Natural killer cell (primary cell): ENCODE measurements around the gene ERICH6B. TPM values are rescaled to one million over a fixed set of nuclear protein-coding genes. Genes with fewer than 3 reads are reported as not detected.
A peak's percentile ranks its signal among the peaks of the same experiment; 100 is the strongest.

Source experiments
- ATAC-seq, 3 donors: fragments of 150-1000 bp in 2 of 3; fragments of 200-7000 bp in 1 of 3; cut with Tn5 transposase; 1 replicate in 1 of 3; 2 replicates in 2 of 3; pipeline ENCODE4 v1.10.0; 2021; ENCODE audit warnings: mild to moderate bottlenecking in 2 of 3, moderate library complexity in 2 of 3
- DNase-seq, 2 donors: peaks; one replicate each; pipeline versions ENCODE4 v3.0.0 to v3.0.0-alpha.2; 2013 to 2021; ENCODE audit warnings: mixed read lengths in 1 of 2
- H3K27ac ChIP-seq: one replicate; pipeline ENCODE4 v1.5.1; 2013; ENCODE audit warnings: mild to moderate bottlenecking, low read length
- H3K27me3 ChIP-seq: one replicate; pipeline ENCODE4 v1.6.1; 2013; ENCODE audit warnings: low read length; ENCODE audit not compliant: control insufficient read depth, insufficient read depth
- H3K36me3 ChIP-seq: one replicate; pipeline ENCODE4 v1.6.1; 2013; ENCODE audit warnings: low read length; ENCODE audit not compliant: control insufficient read depth, insufficient read depth
- H3K4me1 ChIP-seq: one replicate; pipeline ENCODE4 v1.6.1; 2013; ENCODE audit warnings: low read length; ENCODE audit not compliant: control insufficient read depth, insufficient read depth
- H3K4me3 ChIP-seq: one replicate; pipeline ENCODE4 v1.5.1; 2013; ENCODE audit warnings: low read length
- H3K9me3 ChIP-seq: one replicate; pipeline ENCODE4 v1.6.1; 2013; ENCODE audit warnings: low read length; ENCODE audit not compliant: control insufficient read depth, insufficient read depth
- H3K27ac Mint-ChIP-seq, 2 donors: one replicate each; pipeline ENCODE4 v1.8.0; 2022; ENCODE audit warnings: mild to moderate bottlenecking in 2 of 2, mixed read lengths in 2 of 2, moderate library complexity in 1 of 2
- H3K27me3 Mint-ChIP-seq, 2 donors: one replicate each; pipeline ENCODE4 v1.8.0; 2022; ENCODE audit warnings: low read depth in 2 of 2, mixed read lengths in 2 of 2
- H3K36me3 Mint-ChIP-seq: one replicate; pipeline ENCODE4 v1.8.0; 2022; ENCODE audit warnings: mixed read lengths
- H3K4me1 Mint-ChIP-seq, 2 donors: one replicate each; pipeline ENCODE4 v1.8.0; 2022; ENCODE audit warnings: mixed read lengths in 2 of 2
- H3K4me3 Mint-ChIP-seq: one replicate; pipeline ENCODE4 v1.8.0; 2022; ENCODE audit warnings: mild to moderate bottlenecking, moderate library complexity, mixed read lengths
- H3K9me3 Mint-ChIP-seq, 2 donors: one replicate each; pipeline ENCODE4 v1.8.0; 2022; ENCODE audit warnings: mixed read lengths in 2 of 2
- WGBS: methylation state at CpG from one replicate; pipeline ENCODE4 v1.1.7; 2013; ENCODE audit warnings: missing lambda C conversion rate; ENCODE audit not compliant: insufficient coverage; 5-methylcytosine and 5-hydroxymethylcytosine counted together
- intact Hi-C: fragments of 100-400 bp; cut with micrococcal nuclease; formaldehyde crosslinking; loops from one replicate; pipeline ENCODE4 v1.14.2; 2022
- total RNA-seq, 4 donors: library from RNA; stranded (reverse); fragments of 120-200 nt in 1 of 4; gene quantifications; one replicate each; pipeline versions ENCODE4 v1.2.3 to v1.2.4, GENCODE V29; 2013 to 2022
- TF ChIP-seq, protein P1 (sequence below): fragments of 200-600 bp; IDR thresholded peaks from one replicate; pipeline ENCODE4 v1.8.0; 2022; ENCODE audit warnings: antibody characterized with exemption

ERICH6B gene
- total RNA-seq, 3 donors from 2014 or later (not counting 1 experiment from before 2014, with no cell fraction given): not detected

DNA sequence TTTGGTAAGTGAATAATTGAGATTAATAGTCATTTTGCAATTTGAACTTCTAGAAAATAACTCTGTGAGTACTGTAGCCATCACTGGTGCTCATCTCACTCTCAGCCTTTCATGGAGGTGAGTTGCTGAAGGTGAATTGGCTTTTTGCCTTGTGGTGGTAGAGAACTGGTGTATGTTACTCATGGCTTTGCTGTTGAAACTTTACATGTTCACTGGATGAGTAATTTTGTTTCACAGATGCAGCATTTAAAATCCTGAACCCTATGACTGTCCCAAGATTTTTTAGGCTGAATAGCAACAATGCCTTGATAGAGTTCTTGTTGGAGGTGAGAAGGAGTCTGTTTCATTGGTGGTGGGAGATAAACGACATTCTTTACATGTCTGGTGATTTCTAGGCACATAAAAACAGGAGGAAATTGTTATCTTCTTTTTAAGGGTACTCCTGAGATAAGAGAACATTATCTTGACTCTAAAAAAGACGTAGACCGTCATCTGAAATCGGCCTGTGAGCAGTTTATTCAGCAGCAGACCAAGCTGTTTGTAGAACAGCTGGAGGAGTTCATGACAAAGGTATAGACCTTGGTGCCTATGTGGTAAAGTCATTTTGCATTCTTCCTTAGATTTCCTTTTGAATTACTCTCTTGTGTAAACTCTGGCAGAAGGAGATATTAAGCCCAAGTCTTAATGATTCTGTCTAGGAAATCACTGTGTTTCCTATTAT, 96.9 kb downstream of the ERICH6B start:
- Mint-ChIP-seq H3K27me3 (no peaks in the 10 kb centered on the region), H3K4me3 (no peak overlapping the region), H3K9me3 (no peaks in the 10 kb centered on the region), H3K4me1 (peaks cover 0 to 9% of the 10 kb centered on the region in 2 donors), H3K36me3 (peaks cover 7% of the 10 kb centered on the region), H3K27ac (no peak overlapping the region)
- H3K4me1 ChIP-seq: no peaks in the 10 kb centered on the region
- no peaks in the 10 kb centered on the region for H3K27me3 ChIP-seq
- intact Hi-C loops: no loop called here
- no peaks in the 10 kb centered on the region for H3K9me3 ChIP-seq
- 93% methylated on average over 4 of the region's 4 CpGs for WGBS
- H3K36me3 ChIP-seq: peaks cover 74% of the 10 kb centered on the region
- TF ChIP-seq, protein P1, sequence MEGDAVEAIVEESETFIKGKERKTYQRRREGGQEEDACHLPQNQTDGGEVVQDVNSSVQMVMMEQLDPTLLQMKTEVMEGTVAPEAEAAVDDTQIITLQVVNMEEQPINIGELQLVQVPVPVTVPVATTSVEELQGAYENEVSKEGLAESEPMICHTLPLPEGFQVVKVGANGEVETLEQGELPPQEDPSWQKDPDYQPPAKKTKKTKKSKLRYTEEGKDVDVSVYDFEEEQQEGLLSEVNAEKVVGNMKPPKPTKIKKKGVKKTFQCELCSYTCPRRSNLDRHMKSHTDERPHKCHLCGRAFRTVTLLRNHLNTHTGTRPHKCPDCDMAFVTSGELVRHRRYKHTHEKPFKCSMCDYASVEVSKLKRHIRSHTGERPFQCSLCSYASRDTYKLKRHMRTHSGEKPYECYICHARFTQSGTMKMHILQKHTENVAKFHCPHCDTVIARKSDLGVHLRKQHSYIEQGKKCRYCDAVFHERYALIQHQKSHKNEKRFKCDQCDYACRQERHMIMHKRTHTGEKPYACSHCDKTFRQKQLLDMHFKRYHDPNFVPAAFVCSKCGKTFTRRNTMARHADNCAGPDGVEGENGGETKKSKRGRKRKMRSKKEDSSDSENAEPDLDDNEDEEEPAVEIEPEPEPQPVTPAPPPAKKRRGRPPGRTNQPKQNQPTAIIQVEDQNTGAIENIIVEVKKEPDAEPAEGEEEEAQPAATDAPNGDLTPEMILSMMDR: no peak
- DNase-seq: no peak
- H3K4me3 ChIP-seq: no peak overlapping the region
- no peak for ATAC-seq
- H3K27ac ChIP-seq: no peak overlapping the region

DNA sequence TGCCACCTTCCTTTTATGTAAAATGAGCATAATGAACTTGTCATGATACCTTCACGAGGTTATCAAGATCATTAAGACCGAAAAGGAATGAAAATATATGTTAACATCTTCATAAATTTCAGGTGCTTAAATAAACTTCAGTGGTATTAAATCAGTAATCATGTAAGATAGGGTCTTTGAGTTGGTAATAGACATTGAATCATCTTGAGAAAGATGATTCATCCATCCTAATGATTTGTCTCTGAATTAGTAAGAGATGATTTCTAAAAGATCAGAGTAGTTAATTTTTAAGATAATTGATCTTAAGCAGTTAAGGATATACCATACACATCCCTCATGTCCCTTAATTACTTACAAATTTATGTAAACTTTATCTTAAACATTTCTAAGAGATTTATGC, 98.8 kb downstream of the ERICH6B start:
- no peaks in the 10 kb centered on the region for H3K4me1 ChIP-seq
- H3K36me3 Mint-ChIP-seq: peaks cover 7% of the 10 kb centered on the region
- no peaks in the 10 kb centered on the region for H3K27me3 Mint-ChIP-seq

DNA sequence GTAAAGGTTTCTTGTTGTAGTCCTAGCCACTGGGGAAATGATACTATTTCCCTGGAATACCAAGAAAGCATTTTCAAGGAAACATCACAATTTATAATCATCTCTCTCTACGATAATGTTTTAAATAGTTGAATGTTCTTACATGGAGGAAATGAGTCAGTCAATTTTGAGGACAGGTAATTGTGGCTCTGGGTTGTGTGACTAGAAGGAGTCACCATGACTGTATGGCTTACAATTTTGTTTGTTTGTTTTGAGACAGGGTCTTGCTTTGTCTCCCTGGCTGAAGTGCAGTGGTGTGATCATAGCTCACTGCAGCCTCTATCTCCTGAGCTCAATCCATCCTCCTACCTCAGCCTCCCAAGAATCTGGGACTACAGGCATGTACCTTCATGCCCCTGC, 103.4 kb downstream of the ERICH6B start:
- H3K4me3 ChIP-seq: no peak overlapping the region
- H3K4me1 ChIP-seq: no peaks in the 10 kb centered on the region
- intact Hi-C loops: no loop called here
- no peaks in the 10 kb centered on the region for H3K36me3 Mint-ChIP-seq
- DNase-seq: no peak
- H3K4me3 Mint-ChIP-seq: no peak overlapping the region
- ATAC-seq: no peak
- H3K4me1 Mint-ChIP-seq: peaks cover 4 to 11% of the 10 kb centered on the region in 2 donors
- H3K36me3 ChIP-seq: peaks cover 60% of the 10 kb centered on the region
- no peaks in the 10 kb centered on the region for H3K27me3 Mint-ChIP-seq
- no peak overlapping the region for H3K27ac ChIP-seq
- H3K27me3 ChIP-seq: no peaks in the 10 kb centered on the region
- TF ChIP-seq, protein P1: no peak
- WGBS: no CpG with 5 or more reads among the region's 1 CpG
- no peaks in the 10 kb centered on the region for H3K9me3 ChIP-seq
- no peaks in the 10 kb centered on the region for H3K9me3 Mint-ChIP-seq
- peak overlapping the region; percentile 65 to 67 for H3K27ac Mint-ChIP-seq

More for the DNA sequence above, 98.8 kb downstream of the ERICH6B start:
- no peaks in the 10 kb centered on the region for H3K9me3 Mint-ChIP-seq
- H3K9me3 ChIP-seq: no peaks in the 10 kb centered on the region
- no peak overlapping the region for H3K4me3 ChIP-seq
- intact Hi-C loops: no loop called here
- H3K27ac ChIP-seq: no peak overlapping the region
- DNase-seq: no peak
- ATAC-seq: no peak
- H3K4me3 Mint-ChIP-seq: no peak overlapping the region
- TF ChIP-seq, protein P1: no peak
- H3K36me3 ChIP-seq: peaks cover 71% of the 10 kb centered on the region
- no CpG with 5 or more reads among the region's 2 CpGs for WGBS
- no peak overlapping the region for H3K27ac Mint-ChIP-seq
- peaks cover 0 to 4% of the 10 kb centered on the region in 2 donors for H3K4me1 Mint-ChIP-seq
- no peaks in the 10 kb centered on the region for H3K27me3 ChIP-seq
